Thoracic aorta (tissue), 2 donors: ENCODE measurements around the gene ADARB2. TPM values are rescaled to one million over a fixed set of nuclear protein-coding genes. Genes with fewer than 3 reads are reported as not detected.
"Not testable (repeated sequence)": the region's sequence is repeated elsewhere in the genome, so short reads cannot be mapped to it uniquely, and the experiment has no call there.

Source experiments
- ATAC-seq: fragments of 150-250 bp; one replicate; pipeline ENCODE4 v1.8.0; 2017; ENCODE audit warnings: low read depth; ENCODE audit not compliant: insufficient number of reproducible peaks, low FRiP score
- DNase-seq: peaks from one replicate; pipeline ENCODE4 v3.0.0-alpha.2; 2020; ENCODE audit warnings: low spot score
- H3K27ac ChIP-seq, 2 donors: fragments of 200-600 bp; sonication (generic); 1 replicate in 1 of 2; 2 replicates in 1 of 2; pipeline ENCODE4 v1.5.1; 2016; ENCODE audit warnings: mild to moderate bottlenecking in 2 of 2, moderate library complexity in 2 of 2
- H3K27me3 ChIP-seq: fragments of 200-600 bp; sonication (generic); replicated peaks from 2 replicates; pipeline ENCODE4 v1.6.0; 2016; ENCODE audit warnings: mild to moderate bottlenecking; ENCODE audit not compliant: insufficient read depth
- H3K36me3 ChIP-seq: fragments of 200-600 bp; sonication (generic); one replicate; pipeline ENCODE4 v1.5.1; 2016
- H3K4me1 ChIP-seq, 2 donors: fragments of 200-600 bp; sonication (generic); 1 replicate in 1 of 2; 2 replicates in 1 of 2; pipeline versions ENCODE4 v1.5.1 to v1.6.0; 2016; ENCODE audit warnings: low read depth in 2 of 2, mild to moderate bottlenecking in 1 of 2; ENCODE audit not compliant: control insufficient read depth in 1 of 2
- H3K4me3 ChIP-seq: fragments of 200-600 bp; sonication (generic); 2 replicates; pipeline ENCODE4 v1.5.1; 2016; ENCODE audit warnings: mild to moderate bottlenecking
- H3K9me3 ChIP-seq: fragments of 200-600 bp; sonication (generic); 2 replicates; pipeline ENCODE4 v1.5.1; 2016
- total RNA-seq, 2 donors: library from RNA; depleted of rRNA; stranded (reverse); fragments of >200 nt; gene quantifications; one replicate each; pipeline versions ENCODE4 v1.1.0 to v1.2.3, GENCODE V29; 2016
- TF ChIP-seq, protein P1 (sequence below): fragments of 200-600 bp; sonication (generic); IDR thresholded peaks from one replicate; pipeline ENCODE4 v1.5.1; 2019; ENCODE audit warnings: antibody characterized with exemption

The ADARB2 gene
- total RNA-seq, 2 donors from 2014 or later = 0.71 to 3.1 TPM

DNA sequence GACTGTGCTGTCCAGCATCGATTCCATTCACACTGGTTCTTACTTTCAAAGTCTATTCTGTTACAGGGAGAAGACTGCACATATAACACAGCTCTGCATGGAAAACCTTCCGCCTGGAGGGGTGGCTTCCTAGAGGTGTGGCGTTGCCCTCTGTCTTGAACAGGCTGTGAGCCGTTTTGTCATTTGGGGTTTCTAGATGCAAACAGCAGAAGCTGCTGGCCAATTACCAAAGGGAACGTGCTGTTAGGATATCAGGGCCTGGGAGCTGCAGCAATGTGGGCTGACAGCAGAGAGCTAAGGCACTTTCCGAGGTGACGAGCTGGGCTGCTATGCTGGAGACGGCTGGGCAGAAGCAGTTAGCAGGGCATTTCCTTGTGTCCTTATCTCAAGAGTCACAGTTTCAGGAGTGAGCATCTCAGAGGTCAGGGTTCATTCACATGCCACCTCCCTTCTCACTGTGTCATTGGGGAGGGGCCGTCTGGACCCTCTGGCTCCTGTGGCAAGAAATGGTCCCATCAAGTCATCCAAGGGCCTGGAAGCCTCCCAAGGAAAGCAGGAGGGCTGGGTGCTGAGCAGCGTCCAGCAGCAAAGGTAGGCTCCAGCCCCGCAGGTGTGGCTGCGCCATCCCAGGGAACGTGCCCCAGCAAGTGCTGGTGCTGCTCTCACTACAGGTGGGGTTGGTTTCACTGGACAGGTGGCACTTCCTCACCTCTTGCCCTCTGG lies 574.7 kb downstream of the ADARB2 start:
- DNase-seq = no peak
- no peaks in the 10 kb centered on the region for H3K27me3 ChIP-seq
- H3K27ac ChIP-seq = no peak overlapping the region
- no peak overlapping the region for H3K4me3 ChIP-seq
- no peaks in the 10 kb centered on the region for H3K36me3 ChIP-seq
- TF ChIP-seq, protein P1, sequence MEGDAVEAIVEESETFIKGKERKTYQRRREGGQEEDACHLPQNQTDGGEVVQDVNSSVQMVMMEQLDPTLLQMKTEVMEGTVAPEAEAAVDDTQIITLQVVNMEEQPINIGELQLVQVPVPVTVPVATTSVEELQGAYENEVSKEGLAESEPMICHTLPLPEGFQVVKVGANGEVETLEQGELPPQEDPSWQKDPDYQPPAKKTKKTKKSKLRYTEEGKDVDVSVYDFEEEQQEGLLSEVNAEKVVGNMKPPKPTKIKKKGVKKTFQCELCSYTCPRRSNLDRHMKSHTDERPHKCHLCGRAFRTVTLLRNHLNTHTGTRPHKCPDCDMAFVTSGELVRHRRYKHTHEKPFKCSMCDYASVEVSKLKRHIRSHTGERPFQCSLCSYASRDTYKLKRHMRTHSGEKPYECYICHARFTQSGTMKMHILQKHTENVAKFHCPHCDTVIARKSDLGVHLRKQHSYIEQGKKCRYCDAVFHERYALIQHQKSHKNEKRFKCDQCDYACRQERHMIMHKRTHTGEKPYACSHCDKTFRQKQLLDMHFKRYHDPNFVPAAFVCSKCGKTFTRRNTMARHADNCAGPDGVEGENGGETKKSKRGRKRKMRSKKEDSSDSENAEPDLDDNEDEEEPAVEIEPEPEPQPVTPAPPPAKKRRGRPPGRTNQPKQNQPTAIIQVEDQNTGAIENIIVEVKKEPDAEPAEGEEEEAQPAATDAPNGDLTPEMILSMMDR = no peak
- no peaks in the 10 kb centered on the region for H3K4me1 ChIP-seq
- no peaks in the 10 kb centered on the region for H3K9me3 ChIP-seq
- no peak for ATAC-seq

DNA sequence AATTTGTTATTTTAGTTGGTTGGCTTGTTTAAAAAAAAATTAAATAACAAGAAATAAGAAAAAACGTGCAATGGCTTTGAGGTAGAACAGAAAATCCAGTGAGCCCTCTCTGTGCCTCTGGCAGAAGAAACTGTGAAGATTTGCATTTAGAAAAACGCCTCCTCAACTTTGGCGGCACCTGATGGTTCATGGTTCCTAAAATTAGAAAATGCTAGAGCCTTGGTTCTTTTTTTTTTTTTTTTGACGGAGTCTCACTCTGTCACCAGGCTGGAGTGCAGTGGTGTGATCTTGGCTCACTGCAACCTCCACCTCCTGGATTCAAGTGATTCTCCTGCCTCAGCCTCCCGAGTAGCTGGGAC lies 576.0 kb downstream of the ADARB2 start:
- ATAC-seq, H3K27ac ChIP-seq, H3K4me1 ChIP-seq, H3K27me3 ChIP-seq, H3K36me3 ChIP-seq, H3K9me3 ChIP-seq, DNase-seq, H3K4me3 ChIP-seq: not testable (repeated sequence)

DNA sequence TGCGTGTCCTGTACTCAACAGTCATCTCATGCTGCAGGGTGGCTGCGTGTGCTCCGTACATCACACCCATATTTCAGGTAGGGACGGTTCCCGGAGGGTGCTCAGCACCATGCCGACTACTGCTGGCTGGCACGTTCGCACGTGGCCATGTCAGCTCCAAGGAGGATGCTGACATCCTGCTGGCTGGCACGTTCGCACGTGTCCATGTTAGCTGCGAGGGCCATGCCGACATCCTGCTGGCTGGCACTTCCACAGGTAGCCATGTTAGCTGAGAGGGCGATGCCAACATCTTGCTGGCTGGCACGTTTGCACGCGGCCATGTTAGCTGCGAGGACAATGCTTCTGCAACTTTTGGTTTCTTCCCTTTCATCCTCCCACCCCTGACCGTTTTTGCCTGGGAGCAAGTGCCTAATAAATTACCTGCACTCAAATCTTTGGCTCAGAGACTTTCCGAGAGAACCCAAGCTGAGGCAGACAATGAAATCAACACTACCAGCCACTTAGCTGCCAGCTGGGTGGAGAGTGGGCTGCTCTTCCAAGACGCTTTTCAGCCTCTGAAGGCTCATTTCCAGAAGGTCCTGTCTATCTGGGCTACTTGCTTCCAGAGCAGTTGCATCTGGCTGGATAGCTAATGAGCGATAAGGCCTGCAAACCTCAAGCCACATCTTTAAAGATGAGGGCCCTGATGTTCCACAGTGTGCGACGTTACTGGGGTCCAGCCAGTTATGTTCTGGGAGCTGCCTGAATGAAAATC lies 576.6 kb downstream of the ADARB2 start:
- Histone ChIP-seq H3K9me3 (no peaks in the 10 kb centered on the region), H3K4me1 (no peaks in the 10 kb centered on the region), H3K27me3 (no peaks in the 10 kb centered on the region), H3K4me3 (no peak overlapping the region), H3K36me3 (no peaks in the 10 kb centered on the region), H3K27ac (no peak overlapping the region)
- DNase-seq (no peak), ATAC-seq (no peak)
- TF ChIP-seq, protein P1 = no peak

DNA sequence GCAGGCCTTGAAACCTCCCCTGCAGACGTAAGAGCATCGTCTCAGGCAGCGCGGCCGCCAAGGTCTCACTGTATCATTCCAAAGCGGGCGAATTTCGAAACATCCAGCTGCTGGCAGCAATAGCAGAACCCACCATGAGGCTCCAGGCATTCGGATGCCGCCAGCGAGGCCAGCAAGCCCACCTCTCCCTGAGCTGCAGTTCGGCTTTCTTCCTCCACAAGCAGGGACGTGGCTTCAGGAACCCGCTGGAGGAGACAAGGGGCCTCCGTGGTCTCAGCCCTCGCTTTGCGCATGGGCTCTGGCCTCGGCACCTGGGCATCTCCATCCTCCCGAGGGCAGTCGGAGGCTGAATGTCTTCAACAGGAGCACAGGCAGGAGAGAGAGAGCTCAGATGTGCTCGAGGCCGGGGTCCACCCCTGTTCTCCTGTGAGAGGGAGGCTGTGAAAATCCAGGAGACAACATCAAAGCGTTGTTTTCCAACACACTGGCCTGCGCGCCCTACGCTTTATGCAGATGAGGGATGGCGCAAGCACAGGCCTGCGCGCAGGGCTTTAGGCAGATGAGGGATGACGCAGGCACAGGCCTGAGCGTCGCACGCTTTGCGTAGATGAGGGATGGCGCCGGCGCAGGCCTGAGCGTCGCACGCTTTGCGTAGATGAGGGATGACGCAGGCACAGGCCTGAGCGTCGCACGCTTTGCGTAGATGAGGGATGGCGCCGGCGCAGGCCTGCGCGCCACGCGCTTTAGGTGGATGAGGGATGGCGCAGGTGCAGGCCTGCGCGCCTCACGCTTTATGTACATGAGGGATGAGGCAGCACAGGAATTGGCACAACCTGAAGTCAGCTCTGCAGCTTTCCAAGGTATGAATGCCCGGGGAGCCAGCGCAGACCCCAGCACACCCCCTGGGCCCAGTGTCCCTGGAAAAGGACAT lies 577.9 kb downstream of the ADARB2 start:
- DNase-seq = no peak
- ATAC-seq = no peak

DNA sequence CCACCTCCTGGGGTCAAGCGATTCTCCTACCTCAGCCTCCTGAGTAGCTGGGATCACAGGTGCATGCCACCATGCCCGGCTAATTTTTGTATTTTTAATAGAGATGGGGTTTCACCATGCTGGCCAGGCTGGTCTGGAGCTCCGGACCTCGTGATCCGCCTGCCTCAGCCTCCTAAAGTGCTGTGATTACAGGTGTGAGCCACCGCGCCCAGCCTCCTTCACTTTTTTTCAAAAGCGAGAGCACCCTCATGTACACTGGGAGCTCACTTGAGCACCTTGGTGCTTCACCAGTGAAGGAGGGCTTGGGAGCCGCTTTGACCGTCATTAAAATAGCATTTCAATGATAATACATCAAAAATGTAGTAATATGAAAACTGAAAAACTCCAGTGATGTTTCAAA lies 578.8 kb downstream of the ADARB2 start:
- H3K9me3 ChIP-seq, DNase-seq, H3K27me3 ChIP-seq, ATAC-seq, H3K27ac ChIP-seq, H3K36me3 ChIP-seq, H3K4me3 ChIP-seq, H3K4me1 ChIP-seq: not testable (repeated sequence)

More for the DNA sequence above, 577.9 kb downstream of the ADARB2 start:
- Histone ChIP-seq H3K27me3 (no peaks in the 10 kb centered on the region), H3K9me3 (no peaks in the 10 kb centered on the region), H3K4me3 (no peak overlapping the region), H3K4me1 (no peaks in the 10 kb centered on the region), H3K36me3 (no peaks in the 10 kb centered on the region), H3K27ac (no peak overlapping the region)
- TF ChIP-seq, protein P1 = no peak

DNA sequence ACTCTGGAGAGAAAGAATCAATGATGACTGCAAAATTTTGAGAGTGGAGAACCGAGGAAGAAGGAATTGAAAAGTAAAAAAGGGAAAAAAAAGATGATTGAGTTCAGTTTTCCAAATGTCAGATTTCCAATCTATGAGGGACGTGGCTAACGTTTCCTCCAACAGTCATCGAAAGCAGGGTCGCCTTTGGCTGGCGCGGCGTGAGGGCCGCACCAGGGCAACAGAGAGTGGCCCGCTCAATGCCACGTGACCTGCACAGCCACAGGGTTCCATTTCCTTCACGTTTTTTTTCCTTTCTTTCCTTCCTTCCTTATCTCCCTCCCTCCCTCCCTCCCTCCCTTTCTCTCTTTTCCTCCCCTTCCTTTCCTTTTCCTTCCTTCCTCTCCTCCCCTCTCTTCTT lies 579.3 kb downstream of the ADARB2 start:
- H3K27me3 ChIP-seq = no peaks in the 10 kb centered on the region
- H3K27ac ChIP-seq = no peak overlapping the region
- no peaks in the 10 kb centered on the region for H3K9me3 ChIP-seq
- no peaks in the 10 kb centered on the region for H3K4me1 ChIP-seq
- DNase-seq (no peak), ATAC-seq (no peak)
- no peaks in the 10 kb centered on the region for H3K36me3 ChIP-seq
- H3K4me3 ChIP-seq = no peak overlapping the region
- TF ChIP-seq, protein P1 = no peak
